Measurements from ENCODE around the gene BCLAF1.
A peak's percentile ranks its signal among the peaks of the same experiment; 100 is the strongest.

Gene BCLAF1

GRCh38 chr6:136249336-136249735 is 40.3 kb downstream of the BCLAF1 start:
- peak; percentile 26 for DNase-seq (ENCODE audit: low read depth)
- H3K4me3 ChIP-seq (ENCODE audit: low read depth, low read length): peak overlapping the region; percentile 97
- no peak for TF ChIP-seq MAX (IDR thresholded peaks at IDR 0.05; ENCODE audit: low read depth, low read length)
- TF ChIP-seq POLR2A (IDR thresholded peaks at IDR 0.05; ENCODE audit: extremely low read depth, insufficient read length): no peak
- TF ChIP-seq MYC (IDR thresholded peaks at IDR 0.05; ENCODE audit: low read depth, low read length): no peak
- TF ChIP-seq CTCF (IDR thresholded peaks at IDR 0.05; ENCODE audit: low read depth, low read length): no peak

- no peak for DNase-seq (ENCODE audit: low read depth)
- TF ChIP-seq MYC (IDR thresholded peaks at IDR 0.05; ENCODE audit: low read depth, low read length): no peak
- no peak overlapping the region for H3K4me3 ChIP-seq (ENCODE audit: low read depth, low read length)
These were observed 45.5 kb downstream of the BCLAF1 start for GRCh38 chr6:136244061-136244616.

GRCh38 chr6:136236466-136237293 is 53.0 kb downstream of the BCLAF1 start:
- H3K4me3 ChIP-seq (ENCODE audit: low read depth, low read length): no peak overlapping the region
- TF ChIP-seq MYC (IDR thresholded peaks at IDR 0.05; ENCODE audit: low read depth, low read length) (no peak), POLR2A (IDR thresholded peaks at IDR 0.05; ENCODE audit: extremely low read depth, insufficient read length) (no peak), CTCF (IDR thresholded peaks at IDR 0.05; ENCODE audit: low read depth, low read length) (no peak), MAX (IDR thresholded peaks at IDR 0.05; ENCODE audit: low read depth, low read length) (no peak)
- DNase-seq (ENCODE audit: low read depth): no peak

GRCh38 chr6:136235233-136235564 is 54.4 kb downstream of the BCLAF1 start:
- H3K4me3 ChIP-seq (ENCODE audit: low read depth, low read length): no peak overlapping the region
- DNase-seq (ENCODE audit: low read depth): no peak
- TF ChIP-seq MYC (IDR thresholded peaks at IDR 0.05; ENCODE audit: low read depth, low read length): no peak
- no peak for TF ChIP-seq POLR2A (IDR thresholded peaks at IDR 0.05; ENCODE audit: extremely low read depth, insufficient read length)
- no peak for TF ChIP-seq CTCF (IDR thresholded peaks at IDR 0.05; ENCODE audit: low read depth, low read length)
- TF ChIP-seq MAX (IDR thresholded peaks at IDR 0.05; ENCODE audit: low read depth, low read length): no peak

GRCh38 chr6:136232701-136233100 is 56.9 kb downstream of the BCLAF1 start:
- no peak overlapping the region for H3K4me3 ChIP-seq (ENCODE audit: low read depth, low read length)
- no peak for DNase-seq (ENCODE audit: low read depth)
- no peak for TF ChIP-seq POLR2A (IDR thresholded peaks at IDR 0.05; ENCODE audit: extremely low read depth, insufficient read length)
- no peak for TF ChIP-seq MAX (IDR thresholded peaks at IDR 0.05; ENCODE audit: low read depth, low read length)
- TF ChIP-seq MYC (IDR thresholded peaks at IDR 0.05; ENCODE audit: low read depth, low read length): no peak
- no peak for TF ChIP-seq CTCF (IDR thresholded peaks at IDR 0.05; ENCODE audit: low read depth, low read length)

GRCh38 chr6:136230219-136230853 is 59.3 kb downstream of the BCLAF1 start:
- H3K4me3 ChIP-seq (ENCODE audit: low read depth, low read length): no peak overlapping the region
- DNase-seq (ENCODE audit: low read depth): no peak
- TF ChIP-seq MAX (IDR thresholded peaks at IDR 0.05; ENCODE audit: low read depth, low read length) (no peak), MYC (IDR thresholded peaks at IDR 0.05; ENCODE audit: low read depth, low read length) (no peak), CTCF (IDR thresholded peaks at IDR 0.05; ENCODE audit: low read depth, low read length) (no peak), POLR2A (IDR thresholded peaks at IDR 0.05; ENCODE audit: extremely low read depth, insufficient read length) (no peak)

Measured in NB4 (cell line).